NCI-H526 (cell line): ENCODE results near the gene TMEM164.

Experiments used
- DNase-seq, 2 experiments: peaks; one replicate each; lab custom pipeline; 2025; lab: John Stamatoyannopoulos, UW

Gene TMEM164

GRCh38 chrX:110037178-110037577, 34.3 kb downstream of the TMEM164 start:
- no peak for DNase-seq

GRCh38 chrX:110038900-110039299, 36.0 kb downstream of the TMEM164 start:
- DNase-seq: no peak

GRCh38 chrX:110041980-110042379, 39.1 kb downstream of the TMEM164 start:
- DNase-seq: no peak

GRCh38 chrX:110042496-110042895, 39.6 kb downstream of the TMEM164 start:
- DNase-seq: no peak

GRCh38 chrX:110043506-110043905, 40.6 kb downstream of the TMEM164 start:
- DNase-seq: no peak

GRCh38 chrX:110044346-110045249, 41.7 kb downstream of the TMEM164 start:
- DNase-seq: no peak

GRCh38 chrX:110045421-110045820, 42.5 kb downstream of the TMEM164 start:
- no peak for DNase-seq

GRCh38 chrX:110046001-110046400, 43.1 kb downstream of the TMEM164 start:
- no peak for DNase-seq

- no peak for DNase-seq
These were observed 44.1 kb downstream of the TMEM164 start for GRCh38 chrX:110046971-110047370.

- DNase-seq: no peak
These were observed 46.2 kb downstream of the TMEM164 start for GRCh38 chrX:110049096-110049495.

GRCh38 chrX:110050386-110050785, 47.5 kb downstream of the TMEM164 start:
- no peak for DNase-seq

GRCh38 chrX:110050901-110051300, 48.0 kb downstream of the TMEM164 start:
- DNase-seq: no peak

GRCh38 chrX:110051559-110051958, 48.6 kb downstream of the TMEM164 start:
- DNase-seq: no peak

- no peak for DNase-seq
These were observed 49.4 kb downstream of the TMEM164 start for GRCh38 chrX:110052303-110052702.

- DNase-seq: no peak
These were observed 50.5 kb downstream of the TMEM164 start for GRCh38 chrX:110053453-110053852.

- no peak for DNase-seq
These were observed 52.7 kb downstream of the TMEM164 start for GRCh38 chrX:110055616-110056015.

GRCh38 chrX:110056419-110056818, 53.5 kb downstream of the TMEM164 start:
- peak; percentile 31 to 32 for DNase-seq

GRCh38 chrX:110059410-110059809, 56.5 kb downstream of the TMEM164 start:
- DNase-seq: no peak

GRCh38 chrX:110060317-110060716, 57.4 kb downstream of the TMEM164 start:
- no peak for DNase-seq

- no peak for DNase-seq
These were observed 58.1 kb downstream of the TMEM164 start for GRCh38 chrX:110060846-110061537.

- DNase-seq: no peak
These were observed 60.0 kb downstream of the TMEM164 start for GRCh38 chrX:110062919-110063318.

GRCh38 chrX:110066488-110067225, 63.7 kb downstream of the TMEM164 start:
- no peak for DNase-seq

- no peak for DNase-seq
These were observed 68.1 kb downstream of the TMEM164 start for GRCh38 chrX:110070970-110071369.
